Gastroesophageal sphincter (tissue), 3 donors: ENCODE data around the gene ISM1.

ENCODE experiments used
- EP300 ChIP-seq: sonication (generic); formaldehyde crosslinking; IDR thresholded peaks from one replicate; pipeline ENCODE4 v1.6.1; 2017; ENCODE audit warnings: antibody characterized with exemption, mild to moderate bottlenecking
- POLR2A ChIP-seq, 2 donors: fragments of 450-650 bp; IDR thresholded peaks; one replicate each; pipeline ENCODE4 v1.6.1; 2017; ENCODE audit warnings: antibody characterized with exemption in 2 of 2, mild to moderate bottlenecking in 2 of 2, moderate library complexity in 1 of 2
- TF ChIP-seq, protein P1 (sequence below), 4 experiments: fragments of 200-600 bp in 2 of 4; fragments of 450-650 bp in 2 of 4; sonication (generic) in 1 of 4; IDR thresholded peaks; one replicate each; pipeline ENCODE4 v1.5.1; 2017 to 2019; ENCODE audit warnings: antibody characterized with exemption in 4 of 4, mild to moderate bottlenecking in 2 of 4, moderate library complexity in 2 of 4

DNA sequence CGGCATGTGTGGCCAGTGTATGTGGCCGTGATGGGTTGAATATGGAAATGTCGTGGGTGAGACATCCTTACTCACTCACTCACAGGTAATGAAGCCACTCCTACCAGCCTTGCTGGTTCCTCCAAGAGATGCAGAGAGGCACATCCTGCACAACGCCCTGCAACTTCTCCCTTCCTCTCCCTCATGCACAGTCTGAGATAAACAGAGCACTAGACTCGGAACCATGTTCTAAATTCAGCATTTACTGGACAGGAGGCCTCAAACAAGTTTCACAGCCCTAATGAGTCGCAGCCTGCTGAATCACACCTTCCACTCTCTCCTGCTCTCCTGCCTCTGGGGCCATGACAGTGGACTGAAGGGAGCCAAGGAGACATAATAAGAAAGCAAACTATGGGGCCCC, 91.2 kb downstream of the ISM1 start:
- TF ChIP-seq, protein P1, sequence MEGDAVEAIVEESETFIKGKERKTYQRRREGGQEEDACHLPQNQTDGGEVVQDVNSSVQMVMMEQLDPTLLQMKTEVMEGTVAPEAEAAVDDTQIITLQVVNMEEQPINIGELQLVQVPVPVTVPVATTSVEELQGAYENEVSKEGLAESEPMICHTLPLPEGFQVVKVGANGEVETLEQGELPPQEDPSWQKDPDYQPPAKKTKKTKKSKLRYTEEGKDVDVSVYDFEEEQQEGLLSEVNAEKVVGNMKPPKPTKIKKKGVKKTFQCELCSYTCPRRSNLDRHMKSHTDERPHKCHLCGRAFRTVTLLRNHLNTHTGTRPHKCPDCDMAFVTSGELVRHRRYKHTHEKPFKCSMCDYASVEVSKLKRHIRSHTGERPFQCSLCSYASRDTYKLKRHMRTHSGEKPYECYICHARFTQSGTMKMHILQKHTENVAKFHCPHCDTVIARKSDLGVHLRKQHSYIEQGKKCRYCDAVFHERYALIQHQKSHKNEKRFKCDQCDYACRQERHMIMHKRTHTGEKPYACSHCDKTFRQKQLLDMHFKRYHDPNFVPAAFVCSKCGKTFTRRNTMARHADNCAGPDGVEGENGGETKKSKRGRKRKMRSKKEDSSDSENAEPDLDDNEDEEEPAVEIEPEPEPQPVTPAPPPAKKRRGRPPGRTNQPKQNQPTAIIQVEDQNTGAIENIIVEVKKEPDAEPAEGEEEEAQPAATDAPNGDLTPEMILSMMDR (IDR thresholded peaks at IDR 0.05), result no peak
- TF ChIP-seq POLR2A (IDR thresholded peaks at IDR 0.05) (no peak), EP300 (no peak)
